IgD-negative memory B cell (primary cell): ENCODE results near the gene NDUFAF4. TPM values are rescaled to one million over a fixed set of nuclear protein-coding genes. Genes with fewer than 3 reads are reported as not detected.

Experiments used
- H3K27ac Mint-ChIP-seq, 3 donors: one replicate each; pipeline ENCODE4 v1.8.0; 2020 to 2022; ENCODE audit warnings: mild to moderate bottlenecking in 3 of 3, mixed read lengths in 3 of 3, moderate library complexity in 1 of 3
- H3K27me3 Mint-ChIP-seq: one replicate; pipeline ENCODE4 v1.8.0; 2021; ENCODE audit warnings: mixed read lengths
- H3K36me3 Mint-ChIP-seq: one replicate; pipeline ENCODE4 v1.8.0; 2020; ENCODE audit warnings: mild to moderate bottlenecking, mixed read lengths
- H3K4me1 Mint-ChIP-seq, 3 donors: one replicate each; pipeline ENCODE4 v1.8.0; 2020 to 2022; ENCODE audit warnings: mixed read lengths in 3 of 3, mild to moderate bottlenecking in 1 of 3
- H3K4me3 Mint-ChIP-seq, 4 donors: one replicate each; pipeline ENCODE4 v1.8.0; 2020 to 2022; ENCODE audit warnings: mild to moderate bottlenecking in 4 of 4, mixed read lengths in 4 of 4, moderate library complexity in 3 of 4
- H3K9me3 Mint-ChIP-seq, 3 donors: one replicate each; pipeline ENCODE4 v1.8.0; 2020 to 2021; ENCODE audit warnings: mixed read lengths in 3 of 3, mild to moderate bottlenecking in 1 of 3
- polyA plus RNA-seq: library from polyadenylated mRNA; unstranded; fragments of 300-500 nt; fragmentation: Illumina TruSeq; gene quantifications from one replicate; pipeline ENCODE4 v1.2.3, GENCODE V29; 2021

The NDUFAF4 gene
- 134 TPM for polyA plus RNA-seq

- Mint-ChIP-seq H3K36me3 (peaks cover 4% of the 10 kb centered on the region), H3K27ac (peak within 1 kb of the TSS; percentile 85 to 98 (median 98)), H3K27me3 (peaks cover 6% of the 10 kb centered on the region), H3K9me3 (no peaks in the 10 kb centered on the region), H3K4me3 (peak within 1 kb of the TSS; percentile 98 to 99 (median 98)), H3K4me1 (peaks cover 20 to 36% (median 32%) of the 10 kb centered on the region in 3 donors)
Observed at GRCh38 chr6:96897396-96898240, at the start of gene NDUFAF4. Gene NDUFAF4, minus strand, starts transcription at chr6:96897891. Its CDS starts 90 bp downstream, at chr6:96897801.

GRCh38 chr6:96947055-96947454 lies 49.4 kb upstream of the NDUFAF4 start:
- H3K27me3 Mint-ChIP-seq = peaks cover 2% of the 10 kb centered on the region
- peaks cover 0 to 9% (median 5%) of the 10 kb centered on the region in 3 donors for H3K4me1 Mint-ChIP-seq
- H3K9me3 Mint-ChIP-seq = peaks cover 3 to 15% (median 5%) of the 10 kb centered on the region in 3 donors
- peaks cover 2% of the 10 kb centered on the region for H3K36me3 Mint-ChIP-seq
- H3K27ac Mint-ChIP-seq = peak overlapping the region in 2 of 3 donors; percentile 77 to 82
- H3K4me3 Mint-ChIP-seq = peak overlapping the region in 1 of 4 donors; percentile 63

DNA sequence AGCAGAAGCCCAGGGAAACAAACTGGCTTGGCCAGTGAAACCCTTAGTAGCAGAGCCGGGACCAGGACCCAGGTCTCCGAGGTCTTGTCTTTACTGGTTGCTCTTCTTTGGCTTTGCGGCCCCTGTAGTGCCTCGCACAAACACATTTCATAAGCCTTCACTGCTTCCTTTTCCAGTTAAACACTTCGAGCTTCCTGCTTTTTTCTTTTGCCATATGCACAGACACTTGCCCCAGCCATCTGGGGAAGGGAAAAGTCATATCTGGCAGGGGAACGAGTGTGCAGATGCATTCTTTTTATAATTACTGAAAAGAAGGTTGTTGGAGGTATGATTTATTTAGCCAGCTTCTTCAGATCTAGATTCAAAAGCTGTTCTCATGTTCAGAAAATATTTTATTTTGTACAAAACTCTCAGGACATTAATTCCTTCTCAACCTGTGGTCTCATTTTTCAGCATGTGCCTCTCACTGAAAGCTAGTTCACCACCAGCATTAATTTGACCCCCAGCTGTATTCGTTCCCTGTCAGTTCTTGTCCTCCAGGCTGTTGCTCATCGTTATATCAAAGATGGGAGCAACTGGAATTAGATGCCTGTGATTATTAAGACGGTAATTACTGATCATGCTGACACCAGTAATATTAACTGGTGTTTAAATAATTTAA lies 46.0 kb upstream of the NDUFAF4 start:
- Mint-ChIP-seq H3K36me3 (peaks cover 2% of the 10 kb centered on the region), H3K4me3 (no peak overlapping the region), H3K4me1 (peaks cover 0 to 9% (median 5%) of the 10 kb centered on the region in 3 donors), H3K9me3 (peaks cover 1 to 12% (median 5%) of the 10 kb centered on the region in 3 donors), H3K27ac (no peak overlapping the region), H3K27me3 (no peaks in the 10 kb centered on the region)

DNA sequence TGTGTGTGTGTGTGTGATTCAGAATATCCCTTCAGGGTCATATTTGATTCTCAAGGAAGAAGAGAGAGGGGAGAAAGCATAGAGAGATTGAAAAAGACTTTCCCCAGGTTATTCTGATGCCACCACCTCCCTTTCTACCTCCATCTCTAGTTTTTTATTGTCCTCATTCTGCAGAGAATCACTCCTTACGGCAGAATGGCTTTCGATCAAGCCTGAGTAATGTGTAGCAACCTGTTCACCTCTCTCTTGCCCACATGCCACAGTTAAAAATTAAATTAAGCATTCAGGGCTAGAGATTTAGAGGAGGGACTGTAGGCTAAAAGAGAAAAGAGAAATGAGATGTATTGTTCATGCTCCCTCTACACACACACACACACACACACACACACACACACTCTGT lies 45.0 kb upstream of the NDUFAF4 start:
- Mint-ChIP-seq H3K4me1 (peaks cover 0 to 9% (median 5%) of the 10 kb centered on the region in 3 donors), H3K27ac (no peak overlapping the region), H3K4me3 (no peak overlapping the region), H3K9me3 (peaks cover 0 to 8% (median 1%) of the 10 kb centered on the region in 3 donors), H3K36me3 (peaks cover 4% of the 10 kb centered on the region), H3K27me3 (no peaks in the 10 kb centered on the region)

DNA sequence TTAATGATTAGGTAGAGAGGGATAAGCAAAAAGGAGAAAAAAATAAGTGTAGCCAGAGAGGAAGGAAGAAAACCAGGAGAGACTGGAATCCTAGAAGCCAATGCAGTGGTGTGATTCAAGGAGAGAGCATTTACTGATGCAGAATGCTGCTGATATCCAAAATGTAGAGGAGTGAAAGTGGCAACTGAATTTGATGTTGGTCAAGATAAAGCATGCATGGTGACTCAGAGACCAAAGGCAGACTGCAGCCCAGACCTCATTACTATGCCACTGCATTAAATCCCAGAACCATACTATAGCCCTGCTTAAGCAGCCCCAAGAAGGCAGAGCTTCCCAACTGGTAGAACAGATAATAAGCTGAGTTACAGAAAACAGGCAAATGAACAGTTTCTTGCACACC lies 42.6 kb upstream of the NDUFAF4 start:
- Mint-ChIP-seq H3K4me1 (no peaks in the 10 kb centered on the region), H3K27ac (no peak overlapping the region), H3K36me3 (peaks cover 7% of the 10 kb centered on the region), H3K4me3 (no peak overlapping the region), H3K9me3 (no peaks in the 10 kb centered on the region), H3K27me3 (peaks cover 3% of the 10 kb centered on the region)

DNA sequence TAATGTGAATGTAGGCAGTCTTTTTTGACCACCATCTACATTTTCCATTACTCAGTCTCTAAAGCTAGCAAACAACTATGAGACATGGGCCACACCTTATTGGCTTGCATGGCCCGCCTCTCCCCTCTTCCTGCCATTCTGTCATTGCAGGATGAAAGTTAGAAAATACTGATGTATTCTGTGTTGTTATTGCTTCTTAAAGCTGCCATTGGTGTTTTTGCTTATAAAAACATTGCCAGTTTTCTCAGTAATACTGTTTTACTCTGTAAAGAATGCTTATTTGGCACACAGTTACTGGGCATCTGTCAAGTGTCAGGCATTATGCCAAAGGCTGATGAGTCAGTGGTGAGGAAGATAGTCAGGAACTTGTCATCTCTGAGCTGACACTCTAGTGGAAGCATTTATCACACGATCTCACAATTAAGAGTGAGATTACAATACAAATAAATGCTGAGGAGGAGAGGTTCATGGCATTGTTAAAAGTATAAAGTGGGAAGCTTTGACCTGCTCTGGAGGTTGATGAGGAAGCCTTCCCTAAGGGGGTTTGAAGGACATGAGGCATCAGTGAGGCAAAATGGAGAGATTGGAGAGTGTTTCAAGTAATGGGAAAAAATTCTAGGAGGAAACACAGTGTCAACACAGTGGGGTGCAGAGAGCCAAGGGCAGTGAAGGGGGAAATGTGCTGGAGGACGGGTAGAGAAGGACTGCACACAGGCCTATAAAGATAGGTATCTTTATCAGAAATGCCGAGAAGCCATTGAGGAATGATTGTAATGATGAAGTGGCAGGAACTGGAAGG lies 41.5 kb upstream of the NDUFAF4 start:
- Mint-ChIP-seq H3K4me1 (no peaks in the 10 kb centered on the region), H3K4me3 (no peak overlapping the region), H3K9me3 (no peaks in the 10 kb centered on the region), H3K27me3 (peaks cover 3% of the 10 kb centered on the region), H3K36me3 (peaks cover 5% of the 10 kb centered on the region), H3K27ac (no peak overlapping the region)

GRCh38 chr6:96934087-96934486 lies 36.4 kb upstream of the NDUFAF4 start:
- H3K4me3 Mint-ChIP-seq = no peak overlapping the region
- no peak overlapping the region for H3K27ac Mint-ChIP-seq
- H3K4me1 Mint-ChIP-seq = no peaks in the 10 kb centered on the region
- no peaks in the 10 kb centered on the region for H3K9me3 Mint-ChIP-seq
- H3K36me3 Mint-ChIP-seq = peaks cover 5% of the 10 kb centered on the region
- peaks cover 3% of the 10 kb centered on the region for H3K27me3 Mint-ChIP-seq

DNA sequence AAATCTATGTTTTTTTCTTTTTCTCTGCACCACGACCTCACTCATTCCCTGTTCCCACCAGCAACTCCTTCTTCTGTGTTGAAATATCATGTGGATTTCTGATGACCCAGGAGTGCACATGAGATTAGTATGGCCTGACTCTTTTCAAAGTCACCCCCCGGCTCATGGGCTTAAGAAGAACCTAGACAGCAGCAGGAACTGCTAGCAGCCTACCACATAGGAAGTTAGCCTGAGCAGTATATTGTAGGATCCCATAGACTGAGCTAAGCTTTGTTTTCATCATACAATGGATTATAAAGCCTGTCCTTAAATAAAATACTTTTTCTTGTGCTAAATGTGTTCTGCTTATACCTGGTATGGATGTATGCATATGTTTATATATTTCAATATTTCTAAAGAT lies 33.5 kb upstream of the NDUFAF4 start:
- peak overlapping the region in 1 of 4 donors; percentile 48 for H3K4me3 Mint-ChIP-seq
- H3K36me3 Mint-ChIP-seq = no peaks in the 10 kb centered on the region
- H3K27ac Mint-ChIP-seq = no peak overlapping the region
- no peaks in the 10 kb centered on the region for H3K9me3 Mint-ChIP-seq
- no peaks in the 10 kb centered on the region for H3K27me3 Mint-ChIP-seq
- H3K4me1 Mint-ChIP-seq = no peaks in the 10 kb centered on the region

- H3K4me3 Mint-ChIP-seq = no peak overlapping the region
- no peaks in the 10 kb centered on the region for H3K27me3 Mint-ChIP-seq
- H3K27ac Mint-ChIP-seq = no peak overlapping the region
- H3K36me3 Mint-ChIP-seq = no peaks in the 10 kb centered on the region
- no peaks in the 10 kb centered on the region for H3K9me3 Mint-ChIP-seq
- peaks cover 0 to 4% (median 0%) of the 10 kb centered on the region in 3 donors for H3K4me1 Mint-ChIP-seq
Observed at GRCh38 chr6:96929741-96930140, 32.0 kb upstream of the NDUFAF4 start.

- no peaks in the 10 kb centered on the region for H3K9me3 Mint-ChIP-seq
- H3K27ac Mint-ChIP-seq = no peak overlapping the region
- peak overlapping the region in 1 of 4 donors; percentile 26 for H3K4me3 Mint-ChIP-seq
- no peaks in the 10 kb centered on the region for H3K27me3 Mint-ChIP-seq
- peaks cover 5 to 8% (median 6%) of the 10 kb centered on the region in 3 donors for H3K4me1 Mint-ChIP-seq
- H3K36me3 Mint-ChIP-seq = no peaks in the 10 kb centered on the region
Observed at GRCh38 chr6:96927660-96928059, 30.0 kb upstream of the NDUFAF4 start.

- Mint-ChIP-seq H3K27me3 (no peaks in the 10 kb centered on the region), H3K4me3 (no peak overlapping the region), H3K9me3 (no peaks in the 10 kb centered on the region), H3K27ac (no peak overlapping the region), H3K4me1 (peaks cover 5 to 15% (median 12%) of the 10 kb centered on the region in 3 donors), H3K36me3 (no peaks in the 10 kb centered on the region)
Observed at GRCh38 chr6:96926425-96926824, 28.7 kb upstream of the NDUFAF4 start.

DNA sequence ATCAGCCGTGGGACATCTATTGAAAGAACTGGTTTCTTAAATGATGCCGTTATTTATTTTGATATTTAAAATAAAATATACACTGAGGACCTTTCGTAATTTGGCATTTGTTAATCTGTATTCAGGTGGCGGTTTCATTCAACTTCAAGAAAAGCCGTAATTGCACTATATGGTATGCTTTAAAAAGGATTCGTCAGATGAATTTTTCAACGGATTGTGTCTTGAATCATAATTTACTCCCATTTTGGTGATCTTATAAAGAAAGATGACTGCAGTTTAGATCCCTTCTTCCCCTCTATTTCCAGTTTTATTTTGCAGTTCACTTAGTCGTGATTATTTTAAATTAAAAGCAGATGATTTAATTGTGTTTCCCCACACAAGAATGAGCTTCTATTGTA lies 27.6 kb upstream of the NDUFAF4 start:
- Mint-ChIP-seq H3K4me3 (peak overlapping the region; percentile 92 to 99 (median 96)), H3K27ac (peak overlapping the region; percentile 96 to 99 (median 97)), H3K27me3 (no peaks in the 10 kb centered on the region), H3K4me1 (peaks cover 5 to 15% (median 12%) of the 10 kb centered on the region in 3 donors), H3K9me3 (no peaks in the 10 kb centered on the region), H3K36me3 (no peaks in the 10 kb centered on the region)

- H3K27me3 Mint-ChIP-seq = peaks cover 2% of the 10 kb centered on the region
- peak overlapping the region; percentile 88 to 99 (median 94) for H3K4me3 Mint-ChIP-seq
- H3K27ac Mint-ChIP-seq = peak overlapping the region; percentile 96 to 99 (median 97)
- peaks cover 5 to 15% (median 12%) of the 10 kb centered on the region in 3 donors for H3K4me1 Mint-ChIP-seq
- H3K9me3 Mint-ChIP-seq = no peaks in the 10 kb centered on the region
- H3K36me3 Mint-ChIP-seq = no peaks in the 10 kb centered on the region
Observed at GRCh38 chr6:96923871-96924493, 26.3 kb upstream of the NDUFAF4 start.

- H3K27ac Mint-ChIP-seq = peak overlapping the region; percentile 96 to 99 (median 97)
- no peaks in the 10 kb centered on the region for H3K36me3 Mint-ChIP-seq
- peaks cover 4% of the 10 kb centered on the region for H3K27me3 Mint-ChIP-seq
- no peaks in the 10 kb centered on the region for H3K9me3 Mint-ChIP-seq
- H3K4me3 Mint-ChIP-seq = peak overlapping the region; percentile 88 to 99 (median 94)
- peaks cover 5 to 15% (median 12%) of the 10 kb centered on the region in 3 donors for H3K4me1 Mint-ChIP-seq
Observed at GRCh38 chr6:96923400-96923799, 25.7 kb upstream of the NDUFAF4 start.
